HG02840 (cell line): ENCODE measurements around the gene ITPRIP.

ENCODE experiments used
- ATAC-seq: cut with Tn5 transposase; IDR thresholded peaks from one replicate; pipeline ENCODE4 v1.9.1; 2021; ENCODE audit warnings: mild to moderate bottlenecking, moderate library complexity, moderate number of reproducible peaks; ENCODE audit not compliant: unreplicated experiment, low FRiP score

The ITPRIP gene

DNA sequence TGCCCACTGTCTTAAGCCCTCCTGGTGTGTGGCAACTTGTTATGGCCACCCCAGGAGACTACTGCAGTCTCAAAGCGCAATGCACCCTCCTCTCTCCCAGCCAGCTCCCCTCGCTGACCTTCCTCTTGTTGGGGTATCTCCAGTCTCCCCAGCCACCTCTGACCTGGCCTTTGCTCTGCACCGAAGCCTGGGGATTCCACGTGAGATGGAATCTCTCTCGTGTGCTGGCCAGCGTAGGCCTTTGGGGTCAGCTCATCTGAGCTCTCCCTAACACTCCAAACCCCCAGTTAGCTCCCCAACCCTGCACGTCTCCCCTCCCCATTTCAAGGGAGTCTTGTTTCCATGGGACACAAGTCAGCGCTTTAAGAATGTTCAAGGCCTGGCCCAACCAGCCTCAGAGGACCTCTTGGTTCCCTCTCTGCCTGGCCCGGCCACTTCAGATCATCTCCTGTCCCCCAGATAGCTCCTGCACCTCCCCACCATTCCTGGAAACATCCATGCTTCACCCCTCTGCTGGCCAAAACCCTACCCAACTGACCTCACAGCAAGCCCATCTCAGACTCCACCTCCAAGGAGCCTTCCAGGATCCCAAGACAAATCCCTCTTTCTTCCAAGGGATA, 11.2 kb downstream of the ITPRIP start:
- no peak for ATAC-seq

DNA sequence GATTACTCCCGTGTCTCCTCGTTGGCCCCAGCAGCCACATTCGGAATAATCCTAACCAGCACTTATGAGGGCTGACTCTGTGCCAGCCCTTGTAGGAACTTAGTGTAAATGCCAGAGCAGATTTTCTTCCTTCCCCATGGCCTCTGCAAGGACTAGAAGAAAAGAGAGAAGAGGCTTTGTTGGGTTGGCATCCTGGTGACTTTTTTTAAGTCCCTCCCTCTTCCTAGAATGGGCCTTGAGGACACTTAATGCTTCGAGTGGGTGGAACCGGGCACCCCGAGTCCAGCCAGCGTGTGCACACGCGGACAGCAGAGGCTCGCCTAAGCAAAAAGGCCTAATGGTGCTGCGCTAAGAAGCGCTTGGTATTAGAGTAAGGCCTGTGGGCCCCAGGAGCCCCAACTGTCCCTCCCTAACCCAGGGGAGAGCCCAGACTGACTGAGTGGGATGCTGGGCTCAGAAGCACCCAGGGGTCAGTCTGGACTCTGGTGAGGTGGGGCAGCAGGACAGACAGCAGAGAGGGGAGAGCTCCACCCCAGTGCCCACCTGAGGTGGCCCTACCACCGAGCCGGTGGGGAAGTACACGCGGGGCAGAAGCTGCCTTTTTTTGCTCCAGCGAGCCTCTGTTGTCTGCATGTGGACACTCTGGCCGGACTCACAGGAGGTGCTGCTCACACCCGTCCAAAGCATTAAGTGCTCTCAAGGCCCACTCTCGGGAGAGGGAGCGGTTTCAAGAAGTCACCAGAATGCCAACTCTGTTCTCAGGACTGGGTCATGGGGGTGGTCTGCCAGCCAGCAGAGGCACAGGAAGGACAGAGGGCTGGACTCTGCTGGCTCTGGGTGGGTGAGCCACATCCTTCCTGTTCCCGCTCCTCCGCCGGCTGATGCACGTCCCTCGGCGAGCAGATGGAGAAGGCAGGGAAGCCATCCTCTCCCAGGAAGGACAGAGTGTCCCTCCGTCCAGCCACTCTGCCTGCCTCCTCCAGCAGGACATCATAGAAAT, 12.5 kb downstream of the ITPRIP start:
- no peak for ATAC-seq

DNA sequence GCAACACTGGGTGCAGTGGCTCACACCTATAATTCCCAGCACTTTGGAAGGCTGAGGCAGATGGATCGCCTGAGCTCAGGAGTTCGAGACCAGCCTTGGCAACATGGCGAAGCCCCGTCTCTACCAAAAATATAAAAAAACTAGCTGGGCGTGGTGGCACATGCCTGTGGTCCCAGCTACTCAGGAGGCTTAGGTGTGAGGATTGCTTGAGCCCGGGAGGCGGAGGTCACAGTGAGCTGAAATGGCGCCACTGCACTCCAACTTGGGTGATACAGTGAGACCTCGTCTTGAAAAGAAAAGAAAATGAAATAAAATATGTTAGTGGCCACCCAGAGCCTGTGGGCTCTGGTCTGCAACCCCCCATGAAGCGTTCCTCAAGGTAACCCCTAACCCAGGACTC, 13.3 kb downstream of the ITPRIP start:
- no peak for ATAC-seq

DNA sequence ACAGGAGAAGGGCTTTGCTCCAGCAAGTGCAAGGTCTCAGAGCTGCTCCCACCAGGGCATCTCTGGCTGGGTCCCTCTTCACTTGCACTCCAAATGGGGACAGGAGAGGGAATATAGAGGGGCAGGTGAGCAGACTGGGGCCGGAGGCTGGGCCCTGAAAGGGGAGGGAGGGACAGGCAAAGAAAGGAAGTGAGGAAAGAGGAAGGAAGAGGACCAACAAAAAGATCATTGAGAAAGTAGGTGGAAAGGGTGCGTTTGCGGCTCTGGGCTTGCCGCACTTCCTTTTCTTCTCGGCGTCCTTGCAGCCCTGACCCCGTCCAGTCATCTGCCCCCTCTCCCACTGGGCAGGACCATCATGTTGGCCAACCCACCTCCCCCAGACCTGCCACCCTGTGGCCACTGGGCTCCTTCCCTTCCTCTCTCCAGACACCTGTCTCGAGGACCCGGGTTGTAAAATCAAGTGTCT, 14.0 kb downstream of the ITPRIP start:
- no peak for ATAC-seq

DNA sequence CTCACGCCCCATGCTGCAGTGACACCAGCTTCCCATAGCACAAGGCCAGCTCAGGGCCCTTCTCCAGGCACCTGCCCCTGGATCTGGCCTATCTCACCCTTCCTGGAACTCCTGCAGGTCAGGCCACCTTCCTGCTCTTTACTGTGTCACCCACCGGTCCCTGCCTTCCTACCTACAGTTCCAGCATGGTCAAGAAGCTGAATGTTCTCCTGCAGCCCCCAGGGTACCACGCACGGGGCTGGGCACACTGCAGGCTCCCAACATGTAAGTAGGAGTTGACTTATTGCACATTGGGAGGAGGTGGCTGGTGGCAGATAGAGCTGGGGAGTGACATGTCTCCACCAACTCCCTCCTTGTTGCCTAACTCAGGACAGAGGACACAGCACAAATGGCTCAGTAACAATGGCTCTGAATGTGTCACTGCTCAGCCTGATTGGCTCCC, 14.5 kb downstream of the ITPRIP start:
- no peak for ATAC-seq

DNA sequence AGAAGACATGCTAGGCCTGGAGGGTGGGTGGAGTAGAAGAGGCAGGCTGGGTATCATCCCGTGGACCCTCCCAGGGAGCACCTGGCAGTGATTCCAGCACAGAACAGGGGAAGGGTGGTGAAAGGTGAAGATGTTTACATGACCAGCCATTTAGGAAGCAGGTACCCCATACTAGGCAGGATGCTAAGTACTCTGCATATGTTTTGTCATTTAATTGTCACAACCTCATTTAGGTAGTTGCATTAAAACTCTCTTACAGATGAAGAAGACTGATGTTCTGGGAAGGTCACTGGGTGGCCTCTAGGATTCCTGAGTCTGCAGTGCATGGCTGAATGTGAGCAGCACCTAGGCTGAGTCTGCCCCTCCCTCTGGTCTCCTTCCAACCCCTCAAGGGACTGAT, 15.2 kb downstream of the ITPRIP start:
- no peak for ATAC-seq

DNA sequence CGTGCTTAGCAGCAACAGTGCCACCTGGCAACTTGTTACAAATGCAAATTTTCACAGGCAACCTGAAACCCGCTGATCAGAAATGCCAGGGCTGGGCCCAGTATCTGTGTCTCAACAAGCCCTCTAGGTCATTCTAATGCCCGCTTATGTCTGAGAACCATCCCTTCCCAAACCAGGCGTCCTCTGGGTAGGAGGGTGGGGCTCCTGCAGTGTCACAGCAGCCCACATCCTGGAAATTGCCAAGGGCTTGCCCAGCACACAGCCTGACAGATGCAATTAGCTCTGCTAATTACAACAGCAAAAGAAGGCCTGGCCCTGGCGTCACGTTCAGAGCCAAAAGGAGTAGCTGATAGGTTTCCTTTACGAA, 15.9 kb downstream of the ITPRIP start:
- no peak for ATAC-seq

DNA sequence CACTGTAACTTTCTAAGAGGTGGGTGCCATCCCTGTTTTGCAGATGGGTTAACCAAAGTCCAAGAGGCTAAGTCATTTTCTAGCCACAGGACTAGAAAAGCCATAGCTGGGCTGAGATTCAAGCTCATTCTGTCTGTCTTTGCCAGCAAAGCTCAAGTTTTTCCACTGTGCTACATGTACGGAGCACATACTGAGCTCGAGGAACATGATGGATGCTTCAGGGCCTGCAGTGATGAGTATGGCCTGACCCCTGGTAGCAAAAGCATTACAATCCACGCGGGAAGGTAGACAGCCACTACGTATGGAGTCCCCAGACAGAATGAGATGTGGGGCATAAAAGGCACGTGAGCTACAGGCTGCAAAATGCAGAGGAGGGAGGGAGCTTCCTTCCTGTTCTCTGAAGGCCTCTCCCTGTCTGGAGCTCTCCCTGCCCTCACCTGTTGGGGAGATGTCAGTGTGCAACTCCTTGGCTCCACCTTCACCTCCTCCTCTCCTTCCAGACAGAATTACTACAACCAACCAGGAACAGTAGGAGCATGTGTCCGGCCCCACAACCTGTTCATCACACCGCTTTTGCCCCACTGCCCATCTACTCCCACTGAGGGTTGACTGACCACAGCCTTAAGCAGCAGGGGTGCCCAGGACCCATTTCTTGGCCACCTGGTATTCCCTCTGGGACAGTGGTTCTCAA, 16.4 kb downstream of the ITPRIP start:
- ATAC-seq: no peak

DNA sequence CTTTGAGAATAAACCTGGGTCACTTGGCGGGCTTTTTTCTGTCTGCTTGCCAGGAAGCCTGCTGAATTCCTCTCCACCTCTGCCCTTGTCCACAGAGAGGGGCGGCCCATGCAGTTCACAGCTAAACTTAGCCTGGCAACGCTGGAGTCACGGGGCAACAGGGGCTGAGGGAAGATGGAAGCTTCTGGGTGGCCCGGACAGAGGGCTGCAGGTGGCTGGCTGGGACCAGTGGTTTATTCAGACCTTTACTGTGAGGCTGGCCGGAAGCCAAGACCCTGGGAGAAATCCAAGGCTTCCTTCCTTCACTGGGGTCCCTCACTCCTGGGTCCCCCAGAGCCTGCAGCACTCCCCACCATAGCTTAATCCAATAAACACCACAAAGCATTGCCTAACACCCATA, 17.0 kb downstream of the ITPRIP start:
- ATAC-seq: no peak

DNA sequence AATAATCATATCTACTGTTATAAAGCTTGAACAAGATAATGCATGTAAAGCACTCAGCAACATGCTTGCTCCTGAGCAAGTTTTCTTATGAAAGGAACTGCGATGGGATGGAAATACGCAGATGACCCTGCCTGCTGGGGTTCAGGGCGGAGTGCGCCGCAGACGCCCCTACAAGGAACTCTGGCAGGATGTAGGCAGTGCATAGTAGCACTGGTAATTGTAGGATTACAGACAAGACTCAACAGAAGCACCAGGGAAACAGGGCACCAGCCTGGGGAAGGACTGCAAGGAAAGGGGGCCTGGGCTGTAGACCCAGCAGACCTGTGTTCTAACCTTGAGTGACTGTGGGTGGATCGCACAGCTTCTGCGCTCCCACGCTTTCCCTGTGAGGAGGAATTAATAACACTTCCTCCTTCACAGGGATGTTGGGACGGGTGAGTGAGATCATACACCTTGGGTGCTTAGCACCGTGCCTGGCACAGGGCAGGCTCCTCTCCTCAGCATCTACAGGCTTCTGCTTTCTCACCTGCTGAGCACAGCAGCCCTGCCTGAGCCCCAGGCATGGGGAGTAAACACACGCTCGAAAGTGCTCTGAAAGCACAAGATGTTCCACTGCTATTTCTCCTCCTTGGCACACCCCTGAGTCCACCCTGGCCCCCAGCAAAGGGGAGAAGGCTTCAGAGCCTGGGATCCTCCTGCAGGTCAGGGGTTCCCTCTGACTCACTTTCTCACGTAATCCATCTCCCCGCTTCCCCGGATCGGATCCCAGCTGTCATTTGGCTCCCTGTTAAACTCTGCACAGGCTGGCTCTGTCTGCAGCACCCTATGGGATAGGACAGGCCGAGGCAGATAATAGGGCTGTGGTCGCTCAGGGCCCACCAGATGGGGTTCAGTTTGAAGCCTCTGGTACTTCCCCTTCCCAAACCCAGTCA, 19.2 kb downstream of the ITPRIP start:
- ATAC-seq: no peak

DNA sequence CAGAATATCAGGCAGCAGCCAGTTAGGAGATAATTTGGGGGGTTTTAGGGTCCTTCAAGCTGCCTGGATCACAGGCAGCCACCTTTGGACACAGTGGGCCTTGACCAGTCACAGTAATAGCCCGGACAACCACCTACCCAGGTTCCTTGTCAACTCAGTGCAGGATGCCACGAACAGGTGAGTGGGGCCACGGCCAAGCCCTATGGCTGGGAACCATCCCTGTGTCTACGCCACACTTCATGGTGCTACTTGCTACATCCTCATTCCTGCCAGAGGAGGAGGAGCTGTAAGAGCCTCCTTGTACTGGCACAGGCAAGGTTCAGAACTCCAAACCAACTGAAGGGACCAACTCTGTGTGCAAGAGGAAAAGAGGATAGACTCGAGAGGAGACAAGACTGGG, 19.9 kb downstream of the ITPRIP start:
- no peak for ATAC-seq

DNA sequence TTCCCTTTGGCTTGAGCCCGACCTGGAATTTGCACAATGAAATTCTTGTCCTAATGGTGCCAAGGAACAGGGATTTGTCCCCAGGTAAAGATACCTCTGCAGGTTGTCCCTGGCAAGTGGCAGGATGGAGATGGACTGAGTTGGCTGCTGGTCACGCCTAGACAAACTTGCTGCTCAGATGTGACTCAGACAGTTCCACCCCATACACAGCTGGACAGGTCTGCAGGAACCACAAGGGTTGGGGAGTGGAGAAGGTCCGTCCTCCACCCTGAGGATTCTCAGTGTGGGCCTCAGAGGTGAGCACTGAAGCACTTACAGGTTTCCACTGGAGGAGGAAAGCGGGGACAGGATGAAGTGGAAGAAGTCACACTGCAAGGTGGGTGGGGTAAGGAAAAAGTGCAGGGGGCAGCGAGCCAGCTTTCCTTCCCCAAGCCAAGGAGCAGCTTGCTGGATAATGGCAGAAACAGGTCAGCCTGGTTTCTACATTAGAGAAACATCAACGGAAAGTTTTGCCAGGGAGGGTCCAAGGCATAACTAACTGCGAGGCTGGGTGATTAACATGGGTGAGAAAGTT, 20.5 kb downstream of the ITPRIP start:
- ATAC-seq: no peak

DNA sequence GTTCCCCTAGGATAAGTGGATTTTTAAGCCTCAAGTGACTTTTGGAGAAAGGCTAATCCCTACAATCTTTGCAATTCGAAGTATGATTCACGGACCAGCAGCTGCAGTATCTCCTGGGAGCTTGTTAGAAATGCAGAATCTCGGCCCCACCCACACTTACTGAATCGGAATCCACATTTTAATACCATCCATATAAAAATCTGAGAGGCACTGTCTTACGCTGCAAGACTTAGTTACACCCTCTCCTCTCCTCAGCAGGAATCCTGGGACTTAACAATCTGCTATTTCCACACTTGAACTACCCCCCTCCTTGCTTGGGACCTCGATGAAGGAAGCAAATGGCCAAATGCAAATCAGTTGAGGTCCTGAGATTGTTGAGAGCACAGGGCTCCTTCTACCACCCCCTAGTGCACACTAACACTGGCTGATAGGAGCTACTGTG, 21.0 kb downstream of the ITPRIP start:
- ATAC-seq: no peak

DNA sequence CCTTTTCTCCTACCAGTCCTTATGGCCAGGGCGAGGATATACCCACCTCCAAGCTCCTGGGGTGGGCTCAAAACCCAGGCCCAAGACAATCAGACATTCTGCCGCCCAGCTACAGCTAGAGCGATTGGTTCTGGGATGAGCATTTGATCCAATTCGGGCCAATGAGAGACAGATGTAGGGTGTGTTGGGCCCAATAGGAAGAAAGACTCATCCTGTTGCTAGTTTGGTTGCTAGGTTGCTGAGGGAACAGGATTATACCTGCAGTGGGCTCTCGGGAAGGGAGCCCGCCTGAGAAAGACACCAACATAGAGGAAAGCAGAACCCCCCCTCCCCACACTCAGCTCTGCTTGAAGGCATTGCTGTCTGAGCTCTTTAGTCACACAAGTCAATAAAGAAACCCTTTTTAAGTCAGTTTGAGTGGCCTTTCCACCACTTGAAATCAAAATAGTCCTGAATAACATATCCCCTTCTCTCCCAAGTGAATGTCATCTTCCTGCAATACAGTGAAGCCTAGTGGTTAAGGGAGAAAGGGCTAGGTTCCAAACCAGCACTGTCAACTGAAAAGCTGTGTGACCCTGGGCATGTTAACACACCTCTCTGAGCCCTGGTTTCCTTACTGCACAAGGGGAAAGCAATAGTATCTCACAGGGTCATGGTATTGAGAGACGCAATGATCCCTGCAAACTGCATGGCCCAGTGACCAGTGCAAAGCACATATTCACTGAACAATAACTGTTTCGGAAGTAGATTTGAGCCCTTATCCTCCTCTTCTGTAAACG, 21.8 kb downstream of the ITPRIP start:
- no peak for ATAC-seq

DNA sequence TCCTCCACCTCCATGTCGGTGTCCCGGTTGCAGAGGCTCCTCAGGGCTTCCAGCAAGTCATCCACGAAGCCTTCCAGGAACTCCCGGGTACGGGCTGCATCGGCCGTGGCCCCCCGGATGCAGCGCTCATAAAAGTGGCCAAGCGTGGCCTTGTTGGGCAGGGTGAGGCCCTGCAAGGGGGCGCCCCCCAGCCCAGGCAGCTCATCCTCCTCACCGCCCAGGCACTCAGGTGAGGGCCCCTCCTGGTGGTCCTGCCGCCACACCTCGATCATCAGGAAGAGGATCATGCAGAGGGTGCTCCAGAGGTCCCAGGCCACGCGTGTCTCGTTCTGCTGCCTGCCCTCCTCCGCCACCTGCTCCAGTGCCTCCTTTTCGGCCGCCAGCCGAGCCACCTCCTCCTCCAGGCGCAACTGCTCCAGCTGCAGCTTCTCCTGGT, 22.8 kb downstream of the ITPRIP start:
- ATAC-seq: no peak

DNA sequence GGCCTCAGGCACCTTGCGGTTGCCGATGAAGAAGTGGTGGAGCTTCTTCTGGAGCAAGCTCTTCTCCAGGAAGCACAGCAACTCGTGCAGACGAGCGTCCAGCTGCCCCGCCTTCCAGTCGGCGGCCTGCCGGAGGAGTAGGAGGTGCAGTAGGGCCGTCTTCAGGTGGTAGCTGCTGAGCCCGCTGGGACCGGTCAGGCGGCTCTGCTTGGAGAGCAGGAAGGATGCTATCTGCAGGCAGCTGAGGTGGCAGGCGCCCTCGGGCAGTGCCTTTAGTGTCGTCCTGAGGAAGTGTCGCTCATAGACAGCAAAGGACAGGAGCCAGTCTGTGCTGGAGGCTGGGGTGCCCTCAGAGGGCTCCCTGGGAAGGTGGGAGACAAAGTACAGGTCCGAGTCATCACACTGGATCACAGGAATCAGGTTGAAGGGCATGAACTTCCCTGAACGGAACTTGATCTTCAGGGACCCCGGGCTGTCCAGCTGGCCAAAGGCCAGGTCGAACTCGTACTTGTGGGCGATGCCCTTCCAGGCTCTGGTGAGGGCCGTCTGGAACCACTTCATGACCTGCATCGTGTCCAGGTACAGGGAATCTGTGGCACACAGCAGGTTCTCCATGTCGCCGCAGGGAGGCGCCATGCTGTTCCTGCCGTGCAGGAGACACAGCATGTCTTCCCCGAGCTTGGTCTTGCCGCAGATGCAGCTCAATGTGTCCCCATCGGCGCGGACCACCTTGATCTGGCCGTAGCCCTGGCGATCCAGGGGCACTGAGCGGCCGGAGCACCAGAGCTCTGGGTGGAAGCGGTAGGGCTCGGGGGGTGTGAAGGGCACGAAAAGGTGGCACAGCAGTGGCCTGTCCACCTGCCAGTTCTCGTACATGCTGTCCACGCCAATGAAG, 23.4 kb downstream of the ITPRIP start:
- ATAC-seq: no peak

DNA sequence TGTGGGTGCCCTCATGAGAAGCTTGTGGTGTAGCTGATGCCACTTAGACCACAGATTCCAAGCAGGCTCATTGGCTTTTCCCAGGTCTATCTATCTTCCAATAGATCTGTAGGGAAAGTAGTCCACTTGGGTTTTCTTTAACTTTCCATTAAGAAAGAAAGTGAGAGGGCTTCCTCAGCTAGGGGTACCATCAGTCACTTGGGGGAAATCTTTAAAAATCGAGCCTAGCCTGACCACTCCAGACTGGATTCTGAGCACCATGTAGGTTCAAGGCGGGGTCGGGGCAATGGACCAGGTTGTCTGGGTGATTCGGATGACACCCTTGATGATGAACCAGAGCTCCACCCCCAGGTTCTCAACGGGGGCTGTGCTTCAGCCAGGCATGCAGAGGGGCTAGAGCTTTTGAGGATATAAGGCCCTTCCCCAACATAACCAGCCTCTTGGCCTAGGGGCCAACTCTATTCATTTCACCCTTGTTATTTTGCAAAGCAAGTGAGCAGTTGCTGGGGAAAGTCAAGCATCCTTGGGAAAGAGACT, 27.0 kb downstream of the ITPRIP start:
- no peak for ATAC-seq
